Ectodermal cell (in vitro differentiated cells): ENCODE data around the gene CTAGE8.
"Not testable (repeated sequence)": the region's sequence is repeated elsewhere in the genome, so short reads cannot be mapped to it uniquely, and the experiment has no call there.

Experiments
- H3K27ac ChIP-seq: 2 replicates; pipeline ENCODE4 v1.7.0; 2013; ENCODE audit warnings: mild to moderate bottlenecking, low read depth, low read length; ENCODE audit not compliant: insufficient read depth, poor library complexity, severe bottlenecking
- H3K27me3 ChIP-seq: 2 replicates; pipeline ENCODE4 v1.7.0; 2013; ENCODE audit warnings: mild to moderate bottlenecking, low read length; ENCODE audit not compliant: insufficient read depth, control insufficient read depth, poor library complexity, severe bottlenecking
- H3K36me3 ChIP-seq: one replicate; pipeline ENCODE4 v1.7.0; 2013; ENCODE audit warnings: low read length; ENCODE audit not compliant: control insufficient read depth, insufficient read depth
- H3K4me1 ChIP-seq: one replicate; pipeline ENCODE4 v1.7.0; 2013; ENCODE audit warnings: low read length; ENCODE audit not compliant: control insufficient read depth, insufficient read depth
- H3K4me3 ChIP-seq: 2 replicates; pipeline ENCODE4 v1.7.0; 2013; ENCODE audit warnings: low read depth, low read length, control low read depth; ENCODE audit not compliant: insufficient read depth
- H3K9me3 ChIP-seq: 2 replicates; pipeline ENCODE4 v1.7.0; 2013; ENCODE audit warnings: mild to moderate bottlenecking, low read length, moderate library complexity; ENCODE audit not compliant: control insufficient read depth
- WGBS, 2 experiments: methylation state at CpG; one replicate each; pipeline ENCODE4 v1.1.7; 2013; ENCODE audit warnings: missing lambda C conversion rate in 2 of 2; 5-methylcytosine and 5-hydroxymethylcytosine counted together

The CTAGE8 gene

DNA sequence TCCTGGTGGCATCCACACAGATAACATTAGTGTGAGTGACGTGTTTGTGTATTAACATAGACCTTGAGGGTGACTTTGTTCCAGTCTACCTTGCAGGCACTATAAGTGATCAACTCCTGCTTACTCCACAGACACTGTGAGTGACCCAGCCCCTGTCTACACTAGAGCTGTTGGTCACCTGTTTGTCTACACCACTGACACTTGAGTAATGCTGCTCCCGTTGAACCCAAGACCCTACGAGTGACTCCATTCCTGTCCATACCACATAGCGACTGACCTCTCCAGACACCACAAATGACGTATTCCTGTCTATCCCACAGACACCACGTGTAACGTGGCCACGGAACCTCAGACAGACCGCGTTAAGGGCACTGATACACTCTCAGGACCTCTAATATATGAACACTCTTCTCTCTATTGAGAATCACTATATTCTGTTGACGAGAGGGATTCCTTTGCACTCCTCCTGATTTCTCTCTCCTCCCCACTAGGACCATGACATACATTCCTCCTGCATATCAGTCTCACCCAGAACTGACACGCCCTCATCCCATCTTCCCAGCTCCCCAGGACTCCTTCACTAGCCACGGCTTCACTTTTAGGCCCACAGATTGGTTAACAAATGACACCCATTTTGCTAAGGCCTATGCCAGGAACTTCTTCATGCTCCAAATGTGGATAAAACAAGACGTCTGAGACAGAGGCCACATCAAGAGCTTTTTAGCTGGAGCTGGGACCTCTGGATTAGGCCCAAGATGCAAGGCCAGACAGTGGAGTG is 23.5 kb upstream of the CTAGE8 start:
- H3K4me3 ChIP-seq, H3K36me3 ChIP-seq: not testable (repeated sequence)
- 91 to 92% methylated on average over 3 of the region's 14 CpGs for WGBS, 2 experiments

DNA sequence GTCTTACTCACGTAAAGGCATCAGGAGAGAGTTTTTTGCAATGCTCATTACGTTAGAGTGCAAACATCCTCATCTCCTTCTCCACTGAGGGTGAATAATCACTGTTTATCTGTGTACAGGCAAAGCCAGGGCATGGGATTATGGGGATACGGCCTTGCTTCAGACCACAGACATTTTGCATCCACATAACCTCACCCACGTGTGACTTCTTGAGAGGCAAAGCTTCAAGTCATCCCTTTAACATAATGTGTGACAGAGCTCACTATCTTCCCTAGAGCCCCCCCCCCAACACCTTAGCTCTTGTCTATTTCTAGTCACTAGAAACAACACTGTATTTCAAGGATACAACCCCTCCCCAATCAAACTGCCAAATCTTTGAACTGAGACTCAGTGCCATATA is 22.5 kb upstream of the CTAGE8 start:
- H3K36me3 ChIP-seq, H3K4me3 ChIP-seq: not testable (repeated sequence)

More for the DNA sequence above, 23.5 kb upstream of the CTAGE8 start:
- not testable (repeated sequence) for H3K27ac ChIP-seq, H3K27me3 ChIP-seq, H3K9me3 ChIP-seq, H3K4me1 ChIP-seq

DNA sequence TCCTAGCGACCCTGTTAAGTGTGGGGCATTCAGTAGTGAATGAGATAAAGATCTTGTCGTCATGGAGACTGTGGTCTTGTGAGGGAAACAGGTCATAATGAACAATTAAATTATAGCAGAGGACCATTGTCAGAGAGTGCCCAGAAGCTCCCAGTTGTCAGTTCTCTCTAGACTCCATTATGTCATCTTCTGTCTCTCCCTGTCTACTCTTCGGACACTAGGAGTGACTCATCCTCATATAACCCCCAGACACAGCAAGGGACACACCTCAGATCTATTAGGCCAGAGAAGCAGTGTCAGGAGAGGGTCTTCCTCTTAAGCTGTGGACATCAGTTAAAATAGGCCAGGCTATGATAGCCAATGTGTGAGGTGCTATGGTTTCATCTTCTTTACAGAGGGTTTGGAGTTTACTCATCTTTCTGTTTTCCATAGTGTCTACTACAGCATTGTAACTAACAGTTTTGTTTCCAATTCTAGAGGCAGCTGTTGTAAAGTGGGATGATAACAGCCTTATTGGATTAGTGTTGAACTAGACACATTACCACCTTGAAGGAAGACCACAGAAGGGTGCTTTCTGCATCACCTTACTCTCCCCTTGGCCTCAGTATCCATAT is 18.2 kb upstream of the CTAGE8 start:
- no CpG with 5 or more reads among the region's 3 CpGs for WGBS, 2 experiments
- H3K9me3 ChIP-seq, H3K4me3 ChIP-seq, H3K36me3 ChIP-seq, H3K27ac ChIP-seq, H3K4me1 ChIP-seq, H3K27me3 ChIP-seq: not testable (repeated sequence)

More for the DNA sequence above, 22.5 kb upstream of the CTAGE8 start:
- 81 to 92% methylated on average over 2 of the region's 4 CpGs for WGBS, 2 experiments
- not testable (repeated sequence) for H3K27me3 ChIP-seq, H3K9me3 ChIP-seq, H3K27ac ChIP-seq, H3K4me1 ChIP-seq

DNA sequence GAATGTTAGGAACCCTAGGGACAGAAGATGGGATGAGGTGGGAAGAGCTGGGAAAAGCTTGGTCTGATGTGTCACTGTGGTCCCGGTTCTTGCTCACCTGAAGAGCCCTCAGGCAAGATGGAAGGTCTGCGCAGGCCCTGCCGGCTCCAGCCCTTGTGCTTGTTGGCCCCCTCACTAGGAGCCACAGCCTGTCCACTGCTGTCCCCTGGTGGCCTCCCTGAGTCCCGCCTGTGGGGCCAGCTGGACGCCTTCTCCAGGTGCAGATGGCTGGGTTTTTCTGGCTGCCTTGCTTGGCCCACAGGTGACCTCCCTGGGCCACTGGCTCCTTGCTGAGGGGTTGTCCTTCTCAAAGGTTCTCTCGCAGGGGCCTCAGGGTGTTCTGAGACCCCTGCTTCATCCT is 14.6 kb upstream of the CTAGE8 start:
- not testable (repeated sequence) for H3K36me3 ChIP-seq, H3K27ac ChIP-seq, H3K4me3 ChIP-seq, H3K27me3 ChIP-seq, H3K4me1 ChIP-seq, H3K9me3 ChIP-seq
- WGBS, 2 experiments: no CpG with 5 or more reads among the region's 6 CpGs

DNA sequence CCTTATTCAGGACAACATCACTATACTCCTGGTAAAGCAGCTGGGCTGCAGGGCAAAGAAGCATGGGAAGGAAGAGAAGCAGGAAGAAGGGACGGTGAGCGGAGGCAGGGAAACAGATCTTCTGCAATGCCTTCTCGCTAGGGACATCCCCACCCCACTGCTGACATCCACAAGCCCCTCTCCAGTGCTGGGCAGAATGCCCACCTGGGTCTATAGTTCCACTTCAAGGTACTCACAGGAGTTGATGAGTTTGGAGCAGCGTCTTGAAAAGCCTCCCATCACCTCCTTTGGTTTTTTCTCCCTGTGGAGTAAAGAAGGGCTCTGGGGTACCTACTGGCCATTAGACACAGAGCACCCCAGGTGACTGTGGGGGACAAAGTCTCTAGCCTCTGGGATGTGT is 13.4 kb upstream of the CTAGE8 start:
- not testable (repeated sequence) for H3K9me3 ChIP-seq, H3K36me3 ChIP-seq, H3K27me3 ChIP-seq, H3K27ac ChIP-seq, H3K4me1 ChIP-seq, H3K4me3 ChIP-seq
- 91 to 100% methylated on average over 1 of the region's 4 CpGs for WGBS, 2 experiments

DNA sequence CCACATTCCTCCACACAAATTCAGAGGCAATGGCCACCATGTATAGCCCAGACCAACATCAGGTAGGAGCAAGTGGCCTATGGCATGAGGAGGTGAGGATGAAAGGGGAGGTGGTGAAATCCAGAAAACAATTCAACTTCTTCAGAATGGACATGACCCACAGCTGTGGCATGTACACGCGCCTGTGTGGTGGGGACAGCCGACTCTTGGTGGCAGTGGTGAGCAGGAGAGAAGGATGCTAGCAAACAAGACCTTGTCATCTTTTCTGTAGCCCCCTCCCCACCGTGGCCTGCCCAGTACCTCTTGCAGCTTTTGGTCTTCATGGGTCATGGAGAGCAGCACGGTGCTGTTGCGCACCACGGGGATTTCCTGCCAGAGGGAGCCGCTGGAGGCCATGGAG is 12.9 kb upstream of the CTAGE8 start:
- H3K4me1 ChIP-seq, H3K36me3 ChIP-seq, H3K9me3 ChIP-seq, H3K4me3 ChIP-seq, H3K27me3 ChIP-seq, H3K27ac ChIP-seq: not testable (repeated sequence)
- WGBS, 2 experiments: no CpG with 5 or more reads among the region's 8 CpGs

DNA sequence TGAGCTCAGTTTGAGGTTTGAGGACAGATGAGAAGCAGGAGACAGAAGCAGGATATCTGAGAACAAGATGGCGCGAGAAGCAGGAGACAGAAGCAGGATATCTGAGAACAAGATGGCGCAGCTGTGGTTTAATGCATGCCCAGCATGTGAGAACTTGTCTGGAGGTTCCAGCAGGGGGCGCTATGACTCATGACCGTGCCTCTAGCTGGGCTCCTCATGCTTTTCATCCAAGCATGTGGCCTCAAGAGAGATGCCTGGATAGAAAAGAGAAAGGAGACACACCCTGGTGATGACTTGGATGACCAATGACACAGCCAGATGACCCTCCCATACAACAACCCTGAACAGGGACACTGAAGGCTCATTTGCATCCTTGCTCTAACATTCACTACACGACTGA is 10.9 kb upstream of the CTAGE8 start:
- 91 to 94% methylated on average over 2 of the region's 6 CpGs for WGBS, 2 experiments
- not testable (repeated sequence) for H3K27me3 ChIP-seq, H3K4me3 ChIP-seq, H3K27ac ChIP-seq, H3K4me1 ChIP-seq, H3K9me3 ChIP-seq, H3K36me3 ChIP-seq

DNA sequence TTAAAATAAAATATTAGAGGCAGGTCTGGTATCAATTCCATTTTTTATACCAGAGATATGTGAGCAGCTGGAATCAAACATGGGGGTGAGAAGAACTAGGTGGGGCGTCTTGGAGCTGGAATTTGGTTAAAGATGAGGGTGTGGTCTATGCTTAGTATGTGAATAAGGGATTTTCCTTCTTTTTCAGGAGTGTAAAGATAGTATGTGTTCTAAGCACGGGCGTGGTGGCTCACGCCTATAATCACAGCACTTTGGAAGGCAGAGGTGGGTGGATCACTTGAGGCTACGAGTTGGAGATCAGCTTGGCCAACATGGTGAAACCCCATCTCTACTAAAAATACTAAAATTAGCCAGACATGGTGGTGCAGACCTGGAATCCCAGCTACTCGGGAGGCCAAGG is 6.2 kb upstream of the CTAGE8 start:
- WGBS, 2 experiments: 91 to 97% methylated on average over 3 of the region's 6 CpGs
- not testable (repeated sequence) for H3K4me3 ChIP-seq, H3K36me3 ChIP-seq, H3K27me3 ChIP-seq, H3K27ac ChIP-seq, H3K4me1 ChIP-seq, H3K9me3 ChIP-seq

DNA sequence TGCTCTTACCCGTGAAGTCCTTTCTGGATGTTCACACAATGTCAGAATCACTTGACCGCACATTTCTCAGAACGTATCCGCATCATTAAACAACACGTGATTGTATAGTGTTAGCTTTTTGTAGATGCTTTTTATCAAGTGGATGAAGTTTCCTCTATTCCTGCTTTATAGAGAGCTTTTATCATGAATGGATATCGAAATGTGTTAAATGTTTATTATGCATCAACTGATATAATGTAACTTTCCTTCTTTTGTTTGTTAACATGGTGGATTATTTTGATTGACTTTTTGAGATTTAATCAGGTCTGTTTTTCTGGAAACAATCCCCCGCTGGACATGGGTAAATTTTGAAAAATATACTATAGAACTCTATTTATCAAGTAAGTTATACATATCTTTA is 4.4 kb downstream of the CTAGE8 start, which contains the start of gene OR2A7:
Gene OR2A7 (minus strand): TSS at position 101 of the 400 bp plus-strand sequence. CDS start 5,164 bp downstream, outside the sequence.
- WGBS, 2 experiments: 94 to 98% methylated on average over 4 to 5 of the region's 7 CpGs
- not testable (repeated sequence) for H3K36me3 ChIP-seq, H3K27ac ChIP-seq, H3K27me3 ChIP-seq, H3K4me3 ChIP-seq, H3K9me3 ChIP-seq, H3K4me1 ChIP-seq

DNA sequence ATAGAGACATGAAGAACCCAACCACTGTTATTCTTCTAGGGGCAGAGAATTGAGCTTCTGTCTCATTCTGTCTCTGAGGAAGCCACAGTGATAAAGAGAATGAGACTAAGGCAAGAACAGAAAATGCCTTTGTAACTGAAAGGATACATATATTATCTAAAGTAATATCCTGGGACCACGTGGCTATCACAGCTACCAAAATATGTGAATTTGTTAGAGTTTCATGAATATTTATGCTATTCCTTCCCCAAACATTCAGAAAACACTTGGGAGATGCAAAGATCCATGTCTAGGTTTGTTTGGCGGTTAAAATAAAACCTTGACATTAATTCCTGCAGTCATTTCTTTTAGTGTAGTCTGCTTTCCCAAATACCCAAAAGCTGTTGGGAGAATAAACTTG is 7.0 kb downstream of the CTAGE8 start:
- not testable (repeated sequence) for H3K4me1 ChIP-seq, H3K4me3 ChIP-seq, H3K36me3 ChIP-seq, H3K9me3 ChIP-seq, H3K27ac ChIP-seq, H3K27me3 ChIP-seq
- no CpG with 5 or more reads among the region's 2 CpGs for WGBS, 2 experiments
